ENCODE data around the gene ESRRB.

The ESRRB gene

DNA sequence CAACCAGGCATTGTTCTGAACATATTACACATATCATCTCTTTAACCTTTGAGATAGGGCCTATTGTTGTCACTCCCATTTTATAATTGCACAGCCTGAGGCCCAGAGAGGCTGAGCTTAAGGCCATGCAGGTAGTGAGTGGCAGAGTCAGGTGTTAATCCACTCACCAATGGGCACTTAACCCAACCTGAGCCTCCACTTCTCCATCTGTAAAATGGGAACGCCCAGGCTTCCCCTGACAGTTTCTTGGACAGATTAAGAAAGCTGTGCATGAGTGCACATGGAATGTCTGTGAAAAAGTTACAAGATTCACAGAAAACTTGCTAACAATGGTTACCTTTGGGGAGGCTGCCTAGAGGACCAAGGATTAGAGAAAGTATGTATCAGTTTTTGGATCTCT is 32.9 kb downstream of the ESRRB start:
- H3K27me3 Mint-ChIP-seq (ENCODE audit: low read depth) = peaks cover 27% of the 10 kb centered on the region
- H3K36me3 Mint-ChIP-seq (ENCODE audit: low read depth) = no peaks in the 10 kb centered on the region
- H3K27ac Mint-ChIP-seq = no peak overlapping the region
- no peaks in the 10 kb centered on the region for H3K9me3 Mint-ChIP-seq
- no peak overlapping the region for H3K4me3 Mint-ChIP-seq
- H3K4me1 Mint-ChIP-seq (ENCODE audit: low read depth) = no peaks in the 10 kb centered on the region

DNA sequence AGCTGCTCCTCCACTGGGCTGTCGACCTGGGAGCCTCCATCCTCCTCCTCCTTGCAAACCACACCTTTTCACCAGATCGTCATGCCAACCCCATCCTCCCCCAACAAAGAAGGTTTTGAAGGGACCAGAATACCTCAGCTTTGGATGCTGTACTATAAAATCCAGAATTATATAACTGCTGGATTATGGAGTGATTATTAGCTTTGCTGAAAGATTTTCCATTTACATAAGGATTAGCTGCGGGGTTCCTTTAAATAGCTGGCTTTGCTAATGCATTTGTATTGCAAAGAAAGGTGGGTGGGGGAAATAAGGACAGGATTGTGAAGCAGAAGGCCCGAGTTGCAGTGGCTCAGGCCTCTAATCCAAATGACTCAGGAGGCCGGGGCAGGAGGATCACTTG is 36.6 kb downstream of the ESRRB start:
- Mint-ChIP-seq H3K27ac (no peak overlapping the region), H3K36me3 (ENCODE audit: low read depth) (no peaks in the 10 kb centered on the region), H3K4me3 (no peak overlapping the region), H3K27me3 (ENCODE audit: low read depth) (peaks cover 40% of the 10 kb centered on the region), H3K4me1 (ENCODE audit: low read depth) (no peaks in the 10 kb centered on the region), H3K9me3 (no peaks in the 10 kb centered on the region)

DNA sequence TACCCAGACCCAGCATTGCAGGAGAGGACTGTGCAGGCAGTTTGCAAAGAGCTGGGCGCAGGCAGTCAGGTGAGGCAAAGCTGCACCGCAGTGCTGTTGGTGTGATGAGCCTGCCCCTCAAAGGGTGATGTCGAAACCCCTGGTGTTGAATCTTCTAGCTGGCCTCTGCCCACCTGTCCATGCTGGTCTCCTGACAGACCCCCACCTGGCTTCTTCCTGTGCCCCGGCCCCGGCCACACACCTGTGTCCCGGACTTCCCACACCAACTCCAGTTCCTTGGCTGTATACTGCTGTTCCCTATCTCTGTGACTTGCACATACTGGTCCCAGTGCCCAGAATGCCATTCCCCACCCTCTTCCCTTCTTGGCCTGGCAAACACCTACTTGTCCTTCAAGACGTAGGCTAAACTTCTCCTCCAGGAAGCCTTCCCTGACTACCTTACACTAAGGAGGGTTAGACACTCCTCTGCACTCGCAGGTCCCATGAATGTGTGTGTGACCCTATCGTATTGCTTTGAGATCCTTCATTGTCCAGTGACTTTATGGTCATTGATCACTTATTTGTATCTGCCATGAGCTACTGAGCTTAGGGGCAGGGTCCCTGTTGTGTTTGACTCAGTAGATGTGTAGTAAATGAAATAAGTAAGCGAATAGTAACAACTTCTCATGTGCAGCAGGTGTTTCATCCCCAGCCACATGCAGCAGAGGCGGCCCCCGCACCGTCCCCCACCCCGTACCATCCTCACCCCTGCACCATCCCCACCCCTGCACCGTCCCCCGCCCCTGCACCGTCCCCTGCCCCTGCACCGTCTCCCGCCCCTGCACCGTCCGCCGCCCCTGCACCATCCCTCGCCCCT is 37.4 kb downstream of the ESRRB start:
- no peaks in the 10 kb centered on the region for H3K4me1 Mint-ChIP-seq (ENCODE audit: low read depth)

DNA sequence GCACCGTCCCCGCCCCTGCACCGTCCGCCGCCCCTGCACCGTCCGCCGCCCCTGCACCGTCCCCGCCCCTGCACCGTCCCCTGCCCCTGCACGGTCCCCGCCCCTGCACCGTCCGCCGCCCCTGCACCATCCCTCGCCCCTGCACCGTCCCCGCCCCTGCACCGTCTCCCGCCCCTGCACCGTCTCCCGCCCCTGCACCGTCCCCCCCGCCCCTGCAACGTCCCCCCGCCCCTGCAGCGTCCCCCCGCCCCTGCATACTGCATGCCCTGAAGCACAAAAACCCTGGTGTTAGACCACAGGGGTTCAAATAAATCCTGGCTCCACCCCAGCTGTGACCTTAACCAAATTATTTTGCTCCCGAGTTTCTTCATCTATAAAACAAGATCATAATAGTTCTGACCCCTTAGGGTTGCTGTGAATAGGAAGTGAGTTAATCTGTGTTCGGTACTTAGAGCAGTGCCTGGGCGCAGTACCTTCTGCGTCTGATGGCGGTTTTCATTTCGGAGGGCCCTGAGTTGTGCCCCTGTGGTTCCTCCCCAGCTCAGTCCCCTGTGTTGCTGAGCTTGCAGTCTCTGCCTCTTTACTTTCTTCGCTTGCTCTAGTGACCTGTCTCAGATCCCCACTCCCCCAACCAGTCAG is 38.1 kb downstream of the ESRRB start:
- Mint-ChIP-seq H3K27ac (no peak overlapping the region), H3K36me3 (ENCODE audit: low read depth) (no peaks in the 10 kb centered on the region), H3K27me3 (ENCODE audit: low read depth) (peaks cover 40% of the 10 kb centered on the region), H3K9me3 (no peaks in the 10 kb centered on the region), H3K4me1 (ENCODE audit: low read depth) (no peaks in the 10 kb centered on the region), H3K4me3 (no peak overlapping the region)

More for the DNA sequence above, 37.4 kb downstream of the ESRRB start:
- Mint-ChIP-seq H3K27ac (no peak overlapping the region), H3K27me3 (ENCODE audit: low read depth) (peaks cover 40% of the 10 kb centered on the region), H3K4me3 (no peak overlapping the region), H3K9me3 (no peaks in the 10 kb centered on the region), H3K36me3 (ENCODE audit: low read depth) (no peaks in the 10 kb centered on the region)

DNA sequence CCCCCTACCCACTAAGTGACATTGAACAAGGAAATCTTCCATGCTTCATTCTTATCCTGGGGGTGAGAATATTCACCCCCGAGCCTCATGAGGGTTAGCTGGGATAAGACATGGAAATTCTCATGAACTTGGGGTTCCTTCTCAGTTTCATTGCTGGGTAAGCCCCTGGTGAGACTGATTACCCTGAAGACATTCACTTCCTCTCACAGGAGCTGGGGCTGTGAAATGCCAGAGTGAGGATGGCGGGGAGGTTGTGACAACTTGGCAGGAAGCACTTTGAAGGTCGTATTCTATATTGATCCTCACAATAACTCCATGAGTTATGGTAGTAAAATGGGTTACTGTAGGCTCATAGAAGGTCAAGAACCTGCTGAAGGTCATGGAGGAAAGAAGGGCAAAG is 43.5 kb downstream of the ESRRB start:
- Mint-ChIP-seq H3K4me3 (no peak overlapping the region), H3K27ac (no peak overlapping the region), H3K4me1 (ENCODE audit: low read depth) (no peaks in the 10 kb centered on the region), H3K9me3 (no peaks in the 10 kb centered on the region), H3K36me3 (ENCODE audit: low read depth) (no peaks in the 10 kb centered on the region), H3K27me3 (ENCODE audit: low read depth) (peaks cover 17% of the 10 kb centered on the region)

DNA sequence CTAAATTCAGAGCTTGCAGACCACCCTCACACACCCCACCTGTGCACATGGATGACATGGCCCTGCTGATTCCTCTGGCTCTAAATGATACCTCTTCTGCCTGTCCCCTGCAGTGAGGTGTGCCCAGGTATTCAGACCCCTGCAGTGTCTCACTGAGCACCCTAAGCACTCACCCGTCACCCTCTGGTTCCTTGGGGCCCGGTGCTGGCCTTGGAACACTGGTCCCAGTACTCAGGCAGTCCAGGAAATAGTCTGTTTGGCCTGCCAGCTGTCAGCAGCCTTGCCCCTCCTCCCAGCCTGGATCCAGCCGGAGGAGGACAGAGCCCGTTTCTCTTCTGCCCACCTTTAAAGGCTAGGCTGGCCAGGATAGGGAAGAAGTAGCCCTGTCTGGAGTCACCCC is 44.9 kb downstream of the ESRRB start:
- H3K4me1 Mint-ChIP-seq (ENCODE audit: low read depth) = no peaks in the 10 kb centered on the region
- peaks cover 6% of the 10 kb centered on the region for H3K27me3 Mint-ChIP-seq (ENCODE audit: low read depth)
- no peak overlapping the region for H3K27ac Mint-ChIP-seq
- H3K9me3 Mint-ChIP-seq = no peaks in the 10 kb centered on the region
- no peaks in the 10 kb centered on the region for H3K36me3 Mint-ChIP-seq (ENCODE audit: low read depth)
- H3K4me3 Mint-ChIP-seq = no peak overlapping the region

DNA sequence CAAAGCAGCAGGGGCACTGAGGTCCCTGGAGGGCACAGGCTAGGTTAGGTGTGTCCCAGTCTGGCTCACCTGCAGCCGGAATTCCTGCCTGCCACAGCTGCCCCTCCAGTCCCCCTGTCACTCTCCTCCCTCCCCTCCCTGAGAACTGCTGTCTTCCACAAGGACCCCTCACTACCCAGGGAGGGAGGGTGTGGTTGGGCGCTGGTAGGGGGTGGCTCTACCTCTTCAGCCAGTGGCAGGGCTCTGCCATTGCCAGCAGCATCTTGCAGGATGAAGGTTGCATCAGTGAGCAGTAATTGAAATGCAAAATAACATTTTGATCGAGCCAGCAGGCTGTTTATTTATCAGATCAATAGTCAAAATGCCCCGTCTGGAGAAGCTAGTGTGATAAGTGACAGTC is 45.7 kb downstream of the ESRRB start:
- Mint-ChIP-seq H3K4me3 (no peak overlapping the region), H3K9me3 (no peaks in the 10 kb centered on the region), H3K27me3 (ENCODE audit: low read depth) (peaks cover under 1% of the 10 kb centered on the region), H3K4me1 (ENCODE audit: low read depth) (no peaks in the 10 kb centered on the region), H3K27ac (no peak overlapping the region), H3K36me3 (ENCODE audit: low read depth) (no peaks in the 10 kb centered on the region)

DNA sequence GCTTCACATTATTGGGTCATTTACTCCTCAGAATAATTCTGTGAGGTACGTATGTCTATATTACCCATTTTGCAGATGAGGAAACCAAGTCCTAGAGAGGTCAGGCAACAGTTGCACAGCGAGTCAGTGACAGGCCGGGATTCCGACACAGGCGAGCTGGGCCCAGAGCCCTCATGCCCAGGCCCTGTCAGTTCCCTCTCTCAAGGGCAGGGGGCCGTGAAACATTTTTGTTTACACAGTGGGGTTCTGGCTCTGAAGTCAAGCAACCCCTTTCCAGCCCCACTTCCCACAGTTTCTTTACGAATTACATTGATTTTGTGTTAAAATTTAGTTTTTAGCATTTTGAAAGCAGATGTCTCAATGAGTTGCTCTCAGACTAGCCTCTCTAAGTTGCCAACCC is 46.7 kb downstream of the ESRRB start:
- Mint-ChIP-seq H3K27ac (no peak overlapping the region), H3K27me3 (ENCODE audit: low read depth) (no peaks in the 10 kb centered on the region), H3K36me3 (ENCODE audit: low read depth) (no peaks in the 10 kb centered on the region), H3K9me3 (no peaks in the 10 kb centered on the region), H3K4me3 (no peak overlapping the region), H3K4me1 (ENCODE audit: low read depth) (no peaks in the 10 kb centered on the region)

DNA sequence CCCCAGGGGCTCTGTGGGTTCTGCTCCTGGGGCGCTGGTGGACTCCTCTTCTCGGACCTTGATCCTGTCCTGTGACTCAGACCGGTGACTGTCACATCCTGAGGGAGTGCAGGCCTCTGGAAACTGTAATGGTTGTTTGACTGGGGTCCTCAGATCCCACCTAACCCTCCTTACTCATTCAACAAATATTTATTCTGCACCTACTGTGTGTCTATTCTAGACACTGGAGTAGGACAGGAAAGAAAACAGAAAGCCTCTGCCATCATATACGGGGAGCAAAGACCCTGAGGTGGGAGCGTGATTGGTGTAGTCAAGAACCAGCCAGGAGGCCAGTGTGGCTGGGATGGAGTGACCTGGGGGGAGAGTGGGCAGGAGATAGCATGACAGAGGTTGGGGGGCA is 47.6 kb downstream of the ESRRB start:
- no peak overlapping the region for H3K4me3 Mint-ChIP-seq
- no peaks in the 10 kb centered on the region for H3K36me3 Mint-ChIP-seq (ENCODE audit: low read depth)
- H3K27ac Mint-ChIP-seq = no peak overlapping the region
- no peaks in the 10 kb centered on the region for H3K27me3 Mint-ChIP-seq (ENCODE audit: low read depth)
- no peaks in the 10 kb centered on the region for H3K4me1 Mint-ChIP-seq (ENCODE audit: low read depth)
- no peaks in the 10 kb centered on the region for H3K9me3 Mint-ChIP-seq

DNA sequence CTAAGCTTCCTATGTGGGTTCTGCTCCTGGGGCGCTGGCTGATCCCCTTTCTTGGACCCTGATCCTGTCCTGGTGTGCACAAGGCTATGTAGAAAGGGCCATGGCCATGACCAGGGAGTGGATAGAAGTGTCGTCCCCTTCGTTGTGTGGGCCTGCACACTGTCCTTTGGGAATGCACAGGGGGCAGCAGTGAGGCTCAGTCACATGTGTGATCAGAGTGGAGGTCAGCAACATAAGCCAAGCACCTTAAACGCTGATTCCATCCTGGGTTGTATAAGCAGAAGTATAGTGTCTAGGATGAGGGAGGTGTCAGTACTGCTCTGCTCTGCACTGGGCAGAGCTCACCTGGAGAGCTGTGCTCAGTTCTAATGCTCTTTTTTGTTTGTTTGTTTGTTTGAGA is 48.4 kb downstream of the ESRRB start:
- Mint-ChIP-seq H3K9me3 (no peaks in the 10 kb centered on the region), H3K4me1 (ENCODE audit: low read depth) (no peaks in the 10 kb centered on the region), H3K27me3 (ENCODE audit: low read depth) (no peaks in the 10 kb centered on the region), H3K27ac (no peak overlapping the region), H3K36me3 (ENCODE audit: low read depth) (no peaks in the 10 kb centered on the region), H3K4me3 (no peak overlapping the region)

DNA sequence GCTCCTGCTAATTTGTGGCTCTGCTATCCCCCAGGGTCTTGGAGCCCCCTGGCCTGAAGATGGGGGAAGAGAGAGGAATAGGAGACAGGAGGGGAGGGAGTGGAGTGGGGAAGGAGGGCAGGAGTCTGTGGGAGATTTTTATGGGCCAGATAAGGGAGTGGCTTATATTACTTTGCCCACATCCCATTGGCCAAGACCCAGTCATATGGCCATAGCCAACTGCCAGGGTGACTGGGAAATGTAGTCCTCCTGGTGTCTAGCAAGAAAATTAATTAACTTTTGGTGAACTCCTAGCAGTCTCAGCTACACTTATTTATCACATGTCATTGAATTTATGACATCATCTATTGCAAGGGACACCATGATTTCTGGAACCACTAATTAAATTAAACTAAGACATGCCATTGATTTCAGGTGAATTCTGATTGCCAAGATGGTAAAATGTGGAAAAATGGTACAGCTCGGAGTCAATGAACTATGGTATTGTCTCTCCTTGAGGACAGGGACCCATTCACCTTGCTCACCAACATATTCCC is 50.3 kb downstream of the ESRRB start:
- H3K9me3 Mint-ChIP-seq = no peaks in the 10 kb centered on the region
- H3K27ac Mint-ChIP-seq = no peak overlapping the region
- no peaks in the 10 kb centered on the region for H3K36me3 Mint-ChIP-seq (ENCODE audit: low read depth)
- no peaks in the 10 kb centered on the region for H3K27me3 Mint-ChIP-seq (ENCODE audit: low read depth)
- H3K4me1 Mint-ChIP-seq (ENCODE audit: low read depth) = no peaks in the 10 kb centered on the region
- H3K4me3 Mint-ChIP-seq = no peak overlapping the region

DNA sequence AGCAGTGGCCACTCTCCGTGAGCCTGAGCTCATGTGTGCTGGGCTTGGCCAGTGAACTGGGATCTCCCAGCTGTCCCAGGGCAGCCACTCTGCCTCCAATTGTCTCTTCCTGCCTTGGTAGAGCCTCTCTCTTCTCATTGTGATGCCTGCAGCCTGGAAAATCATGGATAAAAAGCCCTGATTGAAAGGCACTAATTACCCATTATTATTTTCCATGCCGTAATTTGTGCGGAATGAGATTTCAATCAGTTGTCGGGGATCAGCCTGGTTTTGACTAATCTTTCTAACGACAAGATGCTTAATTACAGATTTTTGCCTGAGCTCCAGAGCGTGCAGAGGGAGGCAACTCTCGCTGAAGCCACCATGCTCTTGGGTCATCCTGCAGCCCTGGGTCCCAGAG is 52.7 kb downstream of the ESRRB start:
- Mint-ChIP-seq H3K9me3 (no peaks in the 10 kb centered on the region), H3K27me3 (ENCODE audit: low read depth) (no peaks in the 10 kb centered on the region), H3K36me3 (ENCODE audit: low read depth) (no peaks in the 10 kb centered on the region), H3K4me3 (no peak overlapping the region), H3K4me1 (ENCODE audit: low read depth) (no peaks in the 10 kb centered on the region), H3K27ac (no peak overlapping the region)

DNA sequence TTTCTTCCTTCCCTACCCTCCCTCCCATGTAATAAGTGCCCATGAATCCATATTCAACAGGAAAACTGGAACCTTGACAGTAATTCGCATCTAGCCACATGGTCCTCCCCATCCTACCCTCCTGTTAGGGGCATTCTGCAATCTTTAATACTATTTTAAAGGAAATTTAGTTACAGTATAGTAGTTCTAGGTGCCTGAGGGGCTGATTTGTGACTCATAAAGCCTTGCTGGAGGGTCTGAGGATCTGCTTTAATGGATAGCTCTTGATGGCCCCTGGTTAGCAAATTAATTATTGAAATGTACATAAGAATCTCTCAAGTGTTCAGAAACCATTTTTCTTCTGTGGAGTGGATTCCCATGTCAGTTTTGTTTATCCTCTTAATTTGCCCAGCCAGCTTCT is 54.1 kb downstream of the ESRRB start:
- Mint-ChIP-seq H3K4me3 (no peak overlapping the region), H3K36me3 (ENCODE audit: low read depth) (no peaks in the 10 kb centered on the region), H3K27ac (no peak overlapping the region), H3K4me1 (ENCODE audit: low read depth) (no peaks in the 10 kb centered on the region), H3K27me3 (ENCODE audit: low read depth) (no peaks in the 10 kb centered on the region), H3K9me3 (no peaks in the 10 kb centered on the region)

DNA sequence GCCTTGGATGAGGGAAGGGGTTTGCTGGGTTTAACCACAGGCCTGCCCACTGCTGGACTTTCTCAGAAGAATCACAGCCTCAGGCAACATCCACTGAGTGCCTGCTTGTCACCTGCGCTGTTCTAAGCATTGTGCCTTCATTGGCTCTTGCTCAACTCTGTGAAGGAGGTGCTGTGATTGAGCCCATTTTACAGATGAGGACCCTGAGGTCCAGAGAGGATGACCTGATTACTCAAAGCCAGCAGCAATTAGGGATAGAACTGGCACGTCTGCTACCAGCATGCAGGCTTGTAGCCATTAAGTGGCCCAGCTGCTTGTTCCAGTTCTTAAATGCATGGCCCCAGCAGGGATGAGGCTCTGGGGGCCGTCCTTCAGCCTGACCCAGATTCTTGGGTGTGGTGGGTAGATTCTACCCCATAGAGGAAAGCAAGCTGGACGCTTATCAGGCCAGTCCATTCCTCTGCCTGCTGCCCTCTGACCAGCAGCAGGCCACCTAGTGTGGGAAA is 54.6 kb downstream of the ESRRB start:
- Mint-ChIP-seq H3K27me3 (ENCODE audit: low read depth) (no peaks in the 10 kb centered on the region), H3K9me3 (no peaks in the 10 kb centered on the region), H3K27ac (no peak overlapping the region), H3K36me3 (ENCODE audit: low read depth) (no peaks in the 10 kb centered on the region), H3K4me3 (no peak overlapping the region), H3K4me1 (ENCODE audit: low read depth) (no peaks in the 10 kb centered on the region)

DNA sequence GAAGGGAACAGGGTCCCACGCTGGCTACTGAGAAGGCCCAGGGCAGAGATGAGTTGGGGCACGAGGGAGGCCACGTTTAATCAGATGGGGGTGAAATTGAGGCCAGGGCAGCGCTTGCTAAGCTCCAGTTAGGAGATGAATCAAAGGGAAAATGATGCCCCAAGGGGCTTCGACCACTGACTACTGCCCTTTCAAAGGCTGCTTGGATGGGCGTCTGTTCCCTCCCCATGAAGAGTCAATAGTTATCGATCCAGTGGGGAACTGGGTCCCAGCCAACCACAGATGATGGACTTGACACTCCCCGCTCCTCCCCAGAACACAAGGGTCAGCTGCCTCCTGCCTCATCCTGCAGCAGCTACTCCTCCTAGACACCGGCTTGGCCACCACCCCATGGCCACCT is 55.6 kb downstream of the ESRRB start:
- no peaks in the 10 kb centered on the region for H3K36me3 Mint-ChIP-seq (ENCODE audit: low read depth)
- no peaks in the 10 kb centered on the region for H3K9me3 Mint-ChIP-seq
- H3K27ac Mint-ChIP-seq = no peak overlapping the region
- no peaks in the 10 kb centered on the region for H3K4me1 Mint-ChIP-seq (ENCODE audit: low read depth)
- no peaks in the 10 kb centered on the region for H3K27me3 Mint-ChIP-seq (ENCODE audit: low read depth)
- no peak overlapping the region for H3K4me3 Mint-ChIP-seq

All from T-helper 1 cell treated with Interleukin-12 subunit alpha and Interleukin-12 subunit beta and Interleukin-4 antibody, amounts not matched to agents 30 μg/mL and 1 μg/mL, for 36 hours (primary cell).